ENCODE data around the gene MRPL53. TPM values are rescaled to one million over a fixed set of nuclear protein-coding genes. Genes with fewer than 3 reads are reported as not detected.

The MRPL53 gene
- total and polyA plus RNA-seq, 2 of the 13 experiments (the other 11 are each of a cell fraction or from before 2014, with no cell fraction given), result 34.3 to 51.9 TPM

GRCh38 chr2:74454654-74455511 lies 17.6 kb downstream of the MRPL53 start, which contains the start of gene INO80B (continued):
- 0 out of 2 replicates have a peak, but pooled peaks have one; percentile 79 for TF ChIP-seq AHDC1 (CRISPR knock-in tag; IDR thresholded peaks at IDR 0.05; ENCODE audit: borderline replicate concordance)
- TF ChIP-seq GFI1 (CRISPR knock-in tag; IDR thresholded peaks at IDR 0.05; ENCODE audit: borderline replicate concordance), result no peak
- TF ChIP-seq GATAD2A (CRISPR knock-in tag; IDR thresholded peaks at IDR 0.05), result peak; percentile 95
- peak; percentile 67 for TF ChIP-seq PRPF4 (IDR thresholded peaks at IDR 0.05; ENCODE audit: low read depth, low read length, poor library complexity, severe bottlenecking)
- peak; percentile 90 for TF ChIP-seq DMAP1 (CRISPR knock-in tag; IDR thresholded peaks at IDR 0.05)
- TF ChIP-seq BRD4 (CRISPR knock-in tag; IDR thresholded peaks at IDR 0.05), result no peak
- TF ChIP-seq, protein P1, sequence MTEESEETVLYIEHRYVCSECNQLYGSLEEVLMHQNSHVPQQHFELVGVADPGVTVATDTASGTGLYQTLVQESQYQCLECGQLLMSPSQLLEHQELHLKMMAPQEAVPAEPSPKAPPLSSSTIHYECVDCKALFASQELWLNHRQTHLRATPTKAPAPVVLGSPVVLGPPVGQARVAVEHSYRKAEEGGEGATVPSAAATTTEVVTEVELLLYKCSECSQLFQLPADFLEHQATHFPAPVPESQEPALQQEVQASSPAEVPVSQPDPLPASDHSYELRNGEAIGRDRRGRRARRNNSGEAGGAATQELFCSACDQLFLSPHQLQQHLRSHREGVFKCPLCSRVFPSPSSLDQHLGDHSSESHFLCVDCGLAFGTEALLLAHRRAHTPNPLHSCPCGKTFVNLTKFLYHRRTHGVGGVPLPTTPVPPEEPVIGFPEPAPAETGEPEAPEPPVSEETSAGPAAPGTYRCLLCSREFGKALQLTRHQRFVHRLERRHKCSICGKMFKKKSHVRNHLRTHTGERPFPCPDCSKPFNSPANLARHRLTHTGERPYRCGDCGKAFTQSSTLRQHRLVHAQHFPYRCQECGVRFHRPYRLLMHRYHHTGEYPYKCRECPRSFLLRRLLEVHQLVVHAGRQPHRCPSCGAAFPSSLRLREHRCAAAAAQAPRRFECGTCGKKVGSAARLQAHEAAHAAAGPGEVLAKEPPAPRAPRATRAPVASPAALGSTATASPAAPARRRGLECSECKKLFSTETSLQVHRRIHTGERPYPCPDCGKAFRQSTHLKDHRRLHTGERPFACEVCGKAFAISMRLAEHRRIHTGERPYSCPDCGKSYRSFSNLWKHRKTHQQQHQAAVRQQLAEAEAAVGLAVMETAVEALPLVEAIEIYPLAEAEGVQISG (CRISPR knock-in tag; IDR thresholded peaks at IDR 0.05), result peak; percentile 97
- TF ChIP-seq, protein P2, sequence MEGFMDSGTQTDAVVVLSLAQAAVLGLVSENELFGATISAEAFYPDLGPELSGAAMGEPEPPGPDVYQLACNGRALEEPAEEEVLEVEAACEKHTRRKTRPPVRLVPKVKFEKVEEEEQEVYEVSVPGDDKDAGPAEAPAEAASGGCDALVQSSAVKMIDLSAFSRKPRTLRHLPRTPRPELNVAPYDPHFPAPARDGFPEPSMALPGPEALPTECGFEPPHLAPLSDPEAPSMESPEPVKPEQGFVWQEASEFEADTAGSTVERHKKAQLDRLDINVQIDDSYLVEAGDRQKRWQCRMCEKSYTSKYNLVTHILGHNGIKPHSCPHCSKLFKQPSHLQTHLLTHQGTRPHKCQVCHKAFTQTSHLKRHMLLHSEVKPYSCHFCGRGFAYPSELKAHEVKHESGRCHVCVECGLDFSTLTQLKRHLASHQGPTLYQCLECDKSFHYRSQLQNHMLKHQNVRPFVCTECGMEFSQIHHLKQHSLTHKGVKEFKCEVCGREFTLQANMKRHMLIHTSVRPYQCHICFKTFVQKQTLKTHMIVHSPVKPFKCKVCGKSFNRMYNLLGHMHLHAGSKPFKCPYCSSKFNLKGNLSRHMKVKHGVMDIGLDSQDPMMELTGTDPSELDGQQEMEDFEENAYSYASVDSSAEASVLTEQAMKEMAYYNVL (CRISPR knock-in tag; IDR thresholded peaks at IDR 0.05; ENCODE audit: borderline replicate concordance), result peak; percentile 84; the same call in 1 of the 2 replicates
- no peak for TF ChIP-seq FOSL1 (CRISPR knock-in tag; IDR thresholded peaks at IDR 0.05; ENCODE audit: borderline replicate concordance)
- no peak; the same call in 1 of the 2 replicates for TF ChIP-seq ZNF552 (CRISPR knock-in tag; IDR thresholded peaks at IDR 0.05; ENCODE audit: borderline replicate concordance)
- no peak for TF ChIP-seq ZNF20 (CRISPR knock-in tag; IDR thresholded peaks at IDR 0.05)
- peak; percentile 95 for TF ChIP-seq CBFB (CRISPR knock-in tag; IDR thresholded peaks at IDR 0.05)
- no peak for TF ChIP-seq SCMH1 (CRISPR knock-in tag; IDR thresholded peaks at IDR 0.05; ENCODE audit: borderline replicate concordance)
- peak; percentile 43; the same call in 1 of the 2 replicates for TF ChIP-seq ZKSCAN1 (IDR thresholded peaks at IDR 0.05; ENCODE audit: low read length)
- TF ChIP-seq HOXA9 (CRISPR knock-in tag; IDR thresholded peaks at IDR 0.05; ENCODE audit: borderline replicate concordance), result no peak
- TF ChIP-seq NCOA1 (CRISPR knock-in tag; IDR thresholded peaks at IDR 0.05), result no peak
- peak; percentile 100 for TF ChIP-seq YY1 (IDR thresholded peaks at IDR 0.05; ENCODE audit: insufficient read depth, insufficient replicate concordance, low read depth, low read length)
- peak; percentile 71 for TF ChIP-seq ZFY (CRISPR knock-in tag; IDR thresholded peaks at IDR 0.05)
- TF ChIP-seq GZF1 (CRISPR knock-in tag; IDR thresholded peaks at IDR 0.05), result 0 out of 2 replicates have a peak, but pooled peaks have one; percentile 79

All from HepG2 (cell line).